ENCODE data around the gene ABCB1.
"Not testable (repeated sequence)": the region's sequence is repeated elsewhere in the genome, so short reads cannot be mapped to it uniquely, and the experiment has no call there.

ABCB1 gene

GRCh38 chr7:87575521-87575920 lies 25.2 kb downstream of the ABCB1 start:
- DNase-seq (ENCODE audit: low spot score), result no peak

- DNase-seq (ENCODE audit: low spot score), result no peak
Measured at GRCh38 chr7:87574630-87575029, 26.1 kb downstream of the ABCB1 start.

- DNase-seq (ENCODE audit: low spot score), result not testable (repeated sequence)
Measured at GRCh38 chr7:87572513-87572912, 28.2 kb downstream of the ABCB1 start.

DNA sequence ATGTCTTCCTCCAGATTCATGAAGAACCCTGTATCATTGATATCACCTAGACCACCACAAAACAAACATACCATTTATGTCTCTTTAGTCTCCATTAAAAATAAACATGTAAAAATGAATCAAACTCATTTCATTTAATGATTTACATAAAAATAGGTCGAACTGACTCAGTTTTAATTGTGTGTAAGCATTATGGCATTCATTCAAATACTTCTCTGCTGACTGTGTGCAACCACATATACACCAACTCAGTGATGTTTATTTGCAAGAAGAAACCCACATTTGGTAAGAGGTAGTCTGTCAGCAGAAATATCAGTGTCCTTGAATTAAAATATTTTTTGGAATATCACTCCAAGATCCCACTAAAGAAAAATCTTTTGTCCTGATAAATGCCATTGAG lies 30.5 kb downstream of the ABCB1 start:
- no peak for DNase-seq (ENCODE audit: low spot score)

- no peak for DNase-seq (ENCODE audit: low spot score)
Measured at GRCh38 chr7:87567052-87567451, 33.6 kb downstream of the ABCB1 start.

- DNase-seq (ENCODE audit: low spot score), result no peak
Measured at GRCh38 chr7:87566311-87566900, 34.3 kb downstream of the ABCB1 start.

- no peak for DNase-seq (ENCODE audit: low spot score)
Measured at GRCh38 chr7:87565877-87566276, 34.8 kb downstream of the ABCB1 start.

GRCh38 chr7:87564296-87564963 lies 36.3 kb downstream of the ABCB1 start:
- DNase-seq (ENCODE audit: low spot score), result peak; percentile 3

GRCh38 chr7:87561702-87562101 lies 39.0 kb downstream of the ABCB1 start:
- DNase-seq (ENCODE audit: low spot score), result no peak

GRCh38 chr7:87561102-87561501 lies 39.6 kb downstream of the ABCB1 start:
- no peak for DNase-seq (ENCODE audit: low spot score)

DNA sequence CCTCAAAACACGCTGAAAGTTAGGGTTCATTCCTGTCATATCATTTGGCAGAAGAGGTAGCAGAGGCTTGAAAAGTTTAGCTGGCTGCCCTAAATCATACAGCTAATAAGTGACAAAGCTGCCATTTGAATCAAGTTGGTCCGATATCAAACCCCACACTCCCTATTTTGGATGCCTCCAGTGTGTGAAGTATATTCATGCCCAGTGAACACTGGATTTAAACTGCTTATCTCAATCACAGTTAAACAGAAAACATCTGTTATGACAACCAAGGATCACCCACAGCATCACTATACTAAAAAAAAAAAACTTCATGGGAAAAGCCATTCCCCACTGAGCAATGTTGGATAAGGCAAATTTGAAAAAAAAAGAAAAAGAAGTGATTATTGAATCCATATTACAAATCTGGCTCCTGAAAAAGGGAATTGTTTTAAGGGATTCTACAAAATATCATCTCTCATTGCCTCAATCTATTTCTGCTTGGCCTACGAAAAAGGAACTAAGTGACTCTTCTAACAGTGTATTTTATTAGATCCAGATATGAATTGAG lies 48.3 kb downstream of the ABCB1 start:
- DNase-seq (ENCODE audit: low spot score), result no peak

- DNase-seq (ENCODE audit: low spot score), result no peak
Measured at GRCh38 chr7:87548123-87548919, 52.4 kb downstream of the ABCB1 start.

DNA sequence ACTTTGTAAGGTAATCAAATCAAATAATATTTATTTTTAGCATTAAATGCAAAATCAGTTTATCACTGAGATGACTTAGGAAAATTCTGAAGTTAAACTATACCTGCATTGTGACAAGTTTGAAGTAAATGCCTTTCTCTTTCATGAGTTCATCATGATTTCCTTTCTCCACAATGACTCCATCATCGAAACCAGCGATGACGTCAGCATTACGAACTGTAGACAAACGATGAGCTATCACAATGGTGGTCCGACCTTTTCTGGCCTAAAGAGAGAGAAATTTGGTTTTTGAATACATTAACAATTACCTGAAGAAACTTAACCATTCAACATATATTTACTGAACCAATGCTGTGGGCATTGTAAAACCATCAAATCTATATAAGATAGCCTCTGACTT lies 54.9 kb downstream of the ABCB1 start:
- no peak for DNase-seq (ENCODE audit: low spot score)

DNA sequence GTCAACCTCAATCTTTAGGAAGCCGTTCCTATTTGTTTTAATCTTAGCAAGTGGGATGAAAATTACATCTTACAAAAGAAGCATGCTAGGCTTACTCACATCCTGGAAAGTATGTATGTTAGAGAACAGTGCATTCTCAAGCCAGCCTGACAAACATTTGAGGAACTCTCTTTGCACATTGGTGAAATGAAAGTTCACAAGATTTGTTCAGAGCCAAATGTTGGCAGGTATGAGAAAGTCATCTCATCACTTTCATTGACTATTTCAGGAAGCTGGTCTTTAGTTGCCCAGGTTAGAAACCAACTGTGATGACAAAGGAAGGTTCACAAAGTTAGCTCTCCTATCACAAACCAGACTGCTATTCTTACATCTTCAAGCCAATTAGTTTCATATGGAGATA lies 57.1 kb downstream of the ABCB1 start:
- DNase-seq (ENCODE audit: low spot score), result no peak

- no peak for DNase-seq (ENCODE audit: low spot score)
Measured at GRCh38 chr7:87541648-87542047, 59.0 kb downstream of the ABCB1 start.

DNA sequence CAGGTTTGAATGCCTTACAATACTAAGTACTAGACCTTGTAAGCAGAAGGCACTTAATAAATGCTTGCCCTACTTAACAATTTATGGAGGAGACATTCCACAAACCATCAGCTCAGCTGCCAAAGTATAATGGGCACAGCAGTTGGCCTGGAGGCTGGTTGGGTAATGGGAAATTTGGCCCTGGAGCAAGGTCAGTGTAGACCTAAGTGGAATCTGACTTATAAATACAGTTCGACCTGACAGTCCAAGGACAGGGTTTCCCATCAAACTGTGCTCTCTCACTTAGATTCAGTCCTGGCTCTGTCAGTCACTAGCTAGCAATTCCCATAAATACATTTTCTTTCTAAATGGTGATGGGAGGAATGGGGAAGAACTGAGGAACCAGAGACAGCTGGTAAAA lies 62.6 kb downstream of the ABCB1 start:
- DNase-seq (ENCODE audit: low spot score), result no peak

DNA sequence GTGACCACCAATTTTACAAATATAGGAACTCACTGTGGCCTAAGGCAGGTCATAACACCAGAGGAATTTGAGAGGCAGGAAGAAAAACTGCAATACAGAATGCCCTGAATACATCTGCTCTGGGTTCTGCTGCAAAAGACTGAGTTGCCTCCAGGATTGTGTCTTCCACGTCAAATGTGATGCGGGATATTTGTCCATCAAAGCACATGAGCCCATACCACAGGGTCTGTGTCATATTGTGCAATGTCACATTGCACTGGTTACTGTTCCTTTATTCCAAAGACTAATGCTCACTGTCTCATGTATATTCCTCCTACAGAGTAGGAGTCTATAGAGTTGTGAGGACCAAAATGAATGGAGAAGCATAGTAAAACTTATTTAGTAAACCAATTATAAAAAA lies 66.6 kb downstream of the ABCB1 start:
- DNase-seq (ENCODE audit: low spot score), result no peak

GRCh38 chr7:87530126-87530525 lies 70.6 kb downstream of the ABCB1 start:
- peak; percentile 22 for DNase-seq (ENCODE audit: low spot score)

DNA sequence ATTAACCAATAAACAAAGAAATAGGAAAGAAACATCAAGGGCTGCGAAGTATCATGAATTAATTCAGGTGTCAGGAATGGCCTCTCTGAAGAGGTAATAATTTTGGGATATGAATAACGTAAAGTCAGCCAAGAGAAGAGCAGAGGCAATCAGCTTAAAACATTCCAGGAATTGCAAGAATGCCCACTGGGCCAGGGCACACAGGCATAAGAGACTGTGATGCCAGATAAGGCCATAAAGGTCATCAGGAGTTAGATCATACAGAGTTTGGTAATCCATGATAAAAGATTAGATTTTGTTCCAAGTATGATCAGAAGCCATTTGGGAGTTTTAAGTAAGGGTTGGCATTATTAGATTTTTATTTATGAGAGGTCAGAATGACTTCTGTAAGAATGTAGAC lies 72.0 kb downstream of the ABCB1 start:
- DNase-seq (ENCODE audit: low spot score), result no peak

DNA sequence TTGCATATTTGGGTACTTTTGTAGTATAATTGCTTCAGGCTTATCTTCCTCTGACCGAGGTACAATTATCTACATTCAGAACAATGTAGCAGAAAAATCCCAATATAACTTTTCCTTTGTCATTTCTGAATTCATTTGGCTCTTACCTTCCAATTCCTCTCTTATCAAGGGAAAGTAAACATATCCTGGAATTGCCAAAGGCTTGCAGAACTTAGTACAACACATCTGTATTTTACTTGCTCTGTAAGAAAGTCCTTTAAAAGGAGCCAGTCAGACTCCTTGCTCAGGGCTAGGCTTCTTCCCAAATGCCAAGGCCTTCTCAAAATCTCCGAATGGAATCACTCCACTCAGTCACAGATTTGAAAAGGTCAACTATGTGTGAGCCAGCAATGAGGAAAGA lies 81.9 kb downstream of the ABCB1 start:
- DNase-seq (ENCODE audit: low spot score), result no peak

DNA sequence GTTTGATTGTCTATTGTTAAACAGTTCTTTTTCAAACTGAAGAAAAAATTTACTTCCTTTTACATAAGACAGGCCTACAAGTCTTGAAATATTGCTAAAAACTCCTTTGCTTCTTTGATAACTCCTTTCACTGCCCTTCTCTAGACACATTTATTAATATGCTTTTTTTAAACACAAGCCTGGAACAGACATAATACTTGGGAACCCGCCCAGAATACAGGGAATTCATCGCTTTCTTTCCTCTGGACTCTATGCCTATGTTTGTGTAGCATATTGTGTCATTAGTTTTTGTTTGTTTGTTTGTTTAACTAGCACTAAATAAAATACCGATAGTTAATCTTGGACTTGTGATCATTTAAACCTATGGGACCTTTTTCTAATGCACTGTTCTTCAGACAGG lies 82.8 kb downstream of the ABCB1 start:
- DNase-seq (ENCODE audit: low spot score), result no peak

DNA sequence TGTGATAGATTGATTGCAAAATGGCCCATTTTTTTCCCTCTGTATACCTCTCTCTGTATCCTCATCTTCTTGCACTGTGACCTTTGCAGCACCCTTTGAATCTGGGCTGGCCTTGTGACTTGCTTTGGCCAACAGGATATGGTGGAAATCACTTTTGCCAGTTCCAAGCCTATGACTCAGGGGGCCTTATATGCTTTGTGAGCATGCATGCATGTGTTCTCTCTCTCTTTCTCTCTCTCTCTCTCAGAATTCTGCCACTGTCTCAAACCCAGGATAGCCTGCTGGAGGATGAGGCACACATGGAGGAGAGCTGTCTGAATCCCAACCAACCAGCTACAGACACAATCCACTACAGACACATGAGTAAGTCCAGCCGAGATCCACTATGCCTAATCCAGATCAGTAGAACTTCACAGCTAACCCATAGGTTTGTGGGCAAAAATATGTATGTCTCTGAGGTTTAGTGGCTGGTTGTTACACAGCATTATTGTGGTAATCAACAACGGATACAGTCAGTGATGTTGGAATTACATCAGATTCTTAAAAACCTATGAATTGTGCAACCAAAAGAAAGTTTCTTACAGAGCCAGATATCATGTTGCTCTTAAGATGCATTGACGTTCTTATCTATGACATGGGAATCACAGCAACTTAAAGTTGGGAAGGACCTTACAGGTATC lies 83.4 kb downstream of the ABCB1 start:
- no peak for DNase-seq (ENCODE audit: low spot score)

Measured in pons (tissue), 1 donor.